IMR-90 (cell line): ENCODE measurements around the gene DHX29. TPM values are rescaled to one million over a fixed set of nuclear protein-coding genes. Genes with fewer than 3 reads are reported as not detected.

Experiments used
- ATAC-seq: fragments of 200-7000 bp; cut with Tn5 transposase; 2 replicates; pipeline ENCODE4 v1.9.1; 2020; ENCODE audit warnings: low read depth, mild to moderate bottlenecking, moderate library complexity
- BruUV-seq: library from RNA; stranded (reverse); fragments of 400-500 nt; replicated peaks from 2 replicates; lab custom pipeline; 2021; lab: Mats Ljungman, UMichigan
- CTCF ChIA-PET: fragments of 300-600 bp; formaldehyde crosslinking; extraction: SDS; loops from one replicate; lab custom pipeline; 2021; ENCODE audit warnings: antibody characterized with exemption; lab: Yijun Ruan, JAX
- POLR2A ChIA-PET: fragments of 300-600 bp; sonication (Branson Sonifier 250); formaldehyde crosslinking; loops from one replicate; lab custom pipeline; 2022; ENCODE audit warnings: antibody characterized with exemption; ENCODE audit not compliant: unreplicated experiment; lab: Charles Lee
- DNase-seq: peaks from one replicate; pipeline ENCODE4 v3.0.0; 2013
- H2AFZ ChIP-seq: replicated peaks from 2 replicates; pipeline ENCODE3; 2013; ENCODE audit warnings: low read length, mild to moderate bottlenecking; ENCODE audit not compliant: poor library complexity
- H2AK5ac ChIP-seq: 2 replicates; pipeline ENCODE4 v1.6.1; 2013; ENCODE audit warnings: low read depth, low read length, inconsistent platforms
- H2AK9ac ChIP-seq: replicated peaks from 2 replicates; pipeline ENCODE3; 2013; ENCODE audit warnings: mild to moderate bottlenecking, low read depth, low read length, moderate library complexity; ENCODE audit not compliant: poor library complexity
- H2BK120ac ChIP-seq: 2 replicates; pipeline ENCODE4 v1.6.1; 2013; ENCODE audit warnings: low read depth, low read length, inconsistent platforms
- H2BK15ac ChIP-seq: 3 replicates; pipeline ENCODE4 v1.6.1; 2013; ENCODE audit warnings: low read depth, low read length, inconsistent platforms
- H2BK20ac ChIP-seq: 2 replicates; pipeline ENCODE4 v1.6.1; 2013; ENCODE audit warnings: low read depth, mild to moderate bottlenecking, inconsistent platforms, low read length, moderate library complexity
- H2BK5ac ChIP-seq: 2 replicates; pipeline ENCODE4 v1.6.1; 2013; ENCODE audit warnings: mild to moderate bottlenecking, low read depth, low read length, inconsistent platforms; ENCODE audit not compliant: poor library complexity, severe bottlenecking
- H3K14ac ChIP-seq: replicated peaks from 2 replicates; pipeline ENCODE4 v1.6.1; 2013; ENCODE audit warnings: low read depth, low read length, inconsistent platforms
- H3K18ac ChIP-seq: 2 replicates; pipeline ENCODE4 v1.6.1; 2013; ENCODE audit warnings: low read depth, low read length, control low read depth
- H3K23ac ChIP-seq: 2 replicates; pipeline ENCODE4 v1.6.1; 2013; ENCODE audit warnings: low read depth, low read length, inconsistent platforms
- H3K27ac ChIP-seq: 2 replicates; pipeline ENCODE4 v1.5.1; 2013; ENCODE audit warnings: mild to moderate bottlenecking, control low read depth, low read length; ENCODE audit not compliant: insufficient read depth
- H3K27me3 ChIP-seq: 2 replicates; pipeline ENCODE4 v1.6.1; 2013; ENCODE audit warnings: low read length; ENCODE audit not compliant: control insufficient read depth, insufficient read depth
- H3K36me3 ChIP-seq: 2 replicates; pipeline ENCODE4 v1.6.1; 2013; ENCODE audit warnings: low read length, mixed read lengths; ENCODE audit not compliant: control insufficient read depth, insufficient read depth
- H3K4ac ChIP-seq: 2 replicates; pipeline ENCODE4 v1.6.1; 2013; ENCODE audit warnings: low read depth, low read length, inconsistent platforms
- H3K4me1 ChIP-seq: 2 replicates; pipeline ENCODE4 v1.6.1; 2013; ENCODE audit warnings: low read length, mixed read lengths; ENCODE audit not compliant: control insufficient read depth, insufficient read depth
- H3K4me2 ChIP-seq: 2 replicates; pipeline ENCODE4 v1.6.1; 2013; ENCODE audit warnings: low read depth, mild to moderate bottlenecking, control low read depth, low read length, moderate library complexity
- H3K4me3 ChIP-seq: 2 replicates; pipeline ENCODE4 v1.5.1; 2013; ENCODE audit warnings: low read depth, mild to moderate bottlenecking, control low read depth, low read length, moderate library complexity; ENCODE audit not compliant: insufficient read depth
- H3K56ac ChIP-seq: 2 replicates; pipeline ENCODE4 v1.6.1; 2013; ENCODE audit warnings: low read length, inconsistent platforms; ENCODE audit not compliant: insufficient read depth; ENCODE audit errors: extremely low read depth
- H3K79me1 ChIP-seq, 2 experiments: 2 replicates each; pipeline ENCODE4 v1.6.1; 2013; ENCODE audit warnings: low read length in 2 of 2, inconsistent platforms in 1 of 2, low read depth in 1 of 2
- H3K9ac ChIP-seq: 2 replicates; pipeline ENCODE4 v1.6.1; 2013; ENCODE audit warnings: low read depth, low read length, control low read depth
- H3K9me1 ChIP-seq: 2 replicates; pipeline ENCODE4 v1.6.1; 2013; ENCODE audit warnings: low read length, inconsistent platforms; ENCODE audit not compliant: insufficient read depth
- H3K9me3 ChIP-seq: 2 replicates; pipeline ENCODE4 v1.6.1; 2013; ENCODE audit warnings: low read length; ENCODE audit not compliant: control insufficient read depth, insufficient read depth
- H4K20me1 ChIP-seq: 2 replicates; pipeline ENCODE4 v1.6.1; 2013; ENCODE audit warnings: low read length, inconsistent platforms; ENCODE audit not compliant: insufficient read depth
- H4K5ac ChIP-seq: 2 replicates; pipeline ENCODE4 v1.6.1; 2013; ENCODE audit warnings: mild to moderate bottlenecking, low read depth, low read length, control low read depth
- H4K8ac ChIP-seq, 2 experiments: 2 replicates each; pipeline ENCODE4 v1.6.1; 2013; ENCODE audit warnings: low read depth in 2 of 2, low read length in 2 of 2, control low read depth in 1 of 2, inconsistent platforms in 1 of 2
- H4K91ac ChIP-seq: 2 replicates; pipeline ENCODE4 v1.6.1; 2013; ENCODE audit warnings: low read depth, low read length, inconsistent platforms; ENCODE audit not compliant: insufficient read depth
- BHLHE40 ChIP-seq: fragments of 150-350 bp; IDR thresholded peaks from 2 replicates; pipeline ENCODE4 v1.6.1; 2016; ENCODE audit warnings: mild to moderate bottlenecking, low read depth, low read length
- CEBPB ChIP-seq: IDR thresholded peaks from 2 replicates; pipeline ENCODE4 v1.6.1; 2012; ENCODE audit warnings: low read depth, low read length, improper control_type of control experiment
- CHD1 ChIP-seq: IDR thresholded peaks from 2 replicates; pipeline ENCODE4 v1.6.1; 2012; ENCODE audit warnings: low read depth, low read length, improper control_type of control experiment
- FOS ChIP-seq: fragments of 150-350 bp; IDR thresholded peaks from 2 replicates; pipeline ENCODE4 v1.6.1; 2016; ENCODE audit warnings: low read depth, low read length
- MAFK ChIP-seq: IDR thresholded peaks from 2 replicates; pipeline ENCODE4 v1.6.1; 2012; ENCODE audit warnings: low read depth, low read length, improper control_type of control experiment
- MAZ ChIP-seq: IDR thresholded peaks from 2 replicates; pipeline ENCODE4 v1.6.1; 2012; ENCODE audit warnings: low read depth, mild to moderate bottlenecking, low read length, improper control_type of control experiment, moderate library complexity, borderline replicate concordance
- MXI1 ChIP-seq: IDR thresholded peaks from 2 replicates; pipeline ENCODE4 v1.6.1; 2012; ENCODE audit warnings: low read depth, mild to moderate bottlenecking, low read length, moderate library complexity, borderline replicate concordance
- NFE2L2 ChIP-seq: fragments of 150-350 bp; IDR thresholded peaks from 2 replicates; pipeline ENCODE4 v1.6.1; 2016; ENCODE audit warnings: low read depth, mild to moderate bottlenecking, low read length
- POLR2A ChIP-seq: IDR thresholded peaks from 2 replicates; pipeline ENCODE4 v1.6.1; 2012; ENCODE audit warnings: mild to moderate bottlenecking, low read depth, low read length
- RAD21 ChIP-seq: IDR thresholded peaks from 2 replicates; pipeline ENCODE4 v1.6.1; 2012; ENCODE audit warnings: low read length, improper control_type of control experiment
- RCOR1 ChIP-seq: IDR thresholded peaks from 2 replicates; pipeline ENCODE4 v1.6.1; 2012; ENCODE audit warnings: mild to moderate bottlenecking, low read length, improper control_type of control experiment; ENCODE audit not compliant: insufficient replicate concordance
- RFX5 ChIP-seq: IDR thresholded peaks from 2 replicates; pipeline ENCODE4 v1.8.0; 2012; ENCODE audit warnings: low read depth, mild to moderate bottlenecking, low read length, moderate library complexity
- SMC3 ChIP-seq: fragments of 150-350 bp; IDR thresholded peaks from 2 replicates; pipeline ENCODE4 v1.6.1; 2016; ENCODE audit warnings: low read depth, mild to moderate bottlenecking, antibody characterized with exemption, low read length, moderate library complexity
- WGBS, 2 experiments: methylation state at CpG; one replicate each; pipeline versions ENCODE4 v1.1.5 to v1.1.7; 2013; ENCODE audit warnings: missing lambda C conversion rate in 2 of 2; ENCODE audit not compliant: insufficient read length in 1 of 2; ENCODE audit errors: extremely low coverage in 2 of 2; 5-methylcytosine and 5-hydroxymethylcytosine counted together
- dilution Hi-C: fragments of 300-500 bp; cut with HindIII; formaldehyde crosslinking; loops from one replicate; pipeline ENCODE4 v1.14.3; 2018; ENCODE audit warnings: low sequenced_read_pairs; ENCODE audit not compliant: unreplicated experiment
- in situ Hi-C: fragments of 300-500 bp; cut with MboI; formaldehyde crosslinking; loops from 3 replicates; pipeline ENCODE4 v1.14.3; 2019; ENCODE audit warnings: low sequenced_read_pairs, inconsistent platforms, mixed read lengths
- intact Hi-C: fragments of 100-400 bp; cut with micrococcal nuclease; formaldehyde crosslinking; loops from 2 replicates; pipeline ENCODE4 v1.10.0; 2022
- polyA plus RNA-seq, 3 experiments: library from polyadenylated mRNA; depleted of rRNA; stranded (reverse); fragments of >200 nt; gene quantifications; 2 replicates each; pipeline ENCODE4 v1.2.3, GENCODE V29; 2012; ENCODE audit warnings: low replicate concordance in 1 of 3
- total RNA-seq: library from RNA; depleted of rRNA; stranded (reverse); fragments of >200 nt; gene quantifications from 2 replicates; pipeline ENCODE4 v1.2.3, GENCODE V29; 2012
- TF ChIP-seq, protein P1 (sequence below): conservative IDR thresholded peaks from 2 replicates; pipeline ENCODE4 v1.5.1; 2012; ENCODE audit warnings: mild to moderate bottlenecking, low read depth, low read length, improper control_type of control experiment
- TF ChIP-seq, protein P2 (sequence below): fragments of 150-350 bp; IDR thresholded peaks from 2 replicates; pipeline ENCODE4 v1.6.1; 2017; ENCODE audit warnings: mild to moderate bottlenecking, antibody characterized with exemption, low read length, low read depth
- TF ChIP-seq, protein P3 (sequence below): fragments of 150-350 bp; IDR thresholded peaks from 2 replicates; pipeline ENCODE4 v1.6.1; 2016; ENCODE audit warnings: low read depth, mild to moderate bottlenecking, low read length, moderate library complexity, borderline replicate concordance

DHX29 gene
- total and polyA plus RNA-seq, 2 of the 4 experiments (the other 2 are of a cell fraction), result 9.5 to 25.6 TPM

DNA sequence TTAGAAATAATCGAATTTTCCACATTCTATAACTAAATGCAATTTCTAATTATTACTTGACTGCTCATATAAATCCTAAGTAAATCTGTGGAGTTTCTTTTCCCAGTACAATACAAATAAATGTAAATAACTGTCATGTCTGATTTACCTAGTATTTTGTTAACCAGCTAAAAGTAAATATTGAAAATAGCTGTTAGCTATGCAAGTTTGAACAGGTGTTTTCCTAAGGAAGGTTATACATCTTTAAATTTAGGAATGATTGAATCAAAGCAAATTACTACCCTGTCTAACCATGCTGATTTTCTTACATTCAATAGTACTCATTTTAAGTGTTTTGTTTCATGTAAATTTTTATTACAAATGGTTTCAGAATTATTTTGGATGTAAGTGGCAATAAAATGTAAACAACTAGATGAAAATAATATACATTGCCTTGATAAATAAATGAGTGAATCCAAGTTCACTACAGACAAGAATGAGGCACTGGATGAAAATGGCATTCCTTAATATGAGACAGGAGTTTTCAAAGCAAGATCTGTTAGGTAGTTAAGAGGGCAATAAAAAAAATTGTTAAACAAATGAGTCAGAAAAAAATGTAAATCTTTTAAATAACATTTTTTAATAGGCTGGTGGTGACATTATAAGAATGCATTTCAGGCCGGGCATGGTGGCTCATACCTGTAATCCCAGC lies 96.2 kb downstream of the DHX29 start:
- Histone ChIP-seq H2AK5ac (no peak overlapping the region), H3K4me3 (no peak overlapping the region), H3K27me3 (peaks cover 35% of the 10 kb centered on the region), H3K4ac (no peak overlapping the region), H4K5ac (no peak overlapping the region), H3K4me1 (no peaks in the 10 kb centered on the region), H3K27ac (no peak overlapping the region), H3K23ac (no peak overlapping the region), H3K9me3 (no peaks in the 10 kb centered on the region), H3K4me2 (no peak overlapping the region), H2BK120ac (no peak overlapping the region), H4K8ac (no peak overlapping the region), H4K91ac (no peak overlapping the region), H3K9ac (no peak overlapping the region), H3K18ac (no peak overlapping the region), H4K20me1 (no peaks in the 10 kb centered on the region), H3K79me1 (no peaks in the 10 kb centered on the region), H2BK20ac (no peak overlapping the region), H2AK9ac (no peak overlapping the region), H2BK5ac (no peak overlapping the region), H3K9me1 (no peaks in the 10 kb centered on the region), H3K14ac (no peak overlapping the region), H2BK15ac (no peak overlapping the region), H3K36me3 (no peaks in the 10 kb centered on the region), H2AFZ (no peak overlapping the region), H3K56ac (no peak overlapping the region)
- POLR2A ChIA-PET, result no interaction called here
- CTCF ChIA-PET, result no interaction called here
- in situ Hi-C loops (no loop called here), dilution Hi-C loops (no loop called here), intact Hi-C loops (no loop called here)
- no peak for DNase-seq
- ATAC-seq, result no peak
- no CpG with 5 or more reads among the region's 2 CpGs for WGBS, 2 experiments
- no TSS peak for BruUV-seq
- TF ChIP-seq MAFK (no peak), FOS (no peak), RCOR1 (no peak), CEBPB (no peak), RFX5 (no peak), POLR2A (no peak), BHLHE40 (no peak), RAD21 (no peak), MXI1 (no peak), CHD1 (no peak), SMC3 (no peak), MAZ (no peak), NFE2L2 (no peak)
- TF ChIP-seq, protein P1, sequence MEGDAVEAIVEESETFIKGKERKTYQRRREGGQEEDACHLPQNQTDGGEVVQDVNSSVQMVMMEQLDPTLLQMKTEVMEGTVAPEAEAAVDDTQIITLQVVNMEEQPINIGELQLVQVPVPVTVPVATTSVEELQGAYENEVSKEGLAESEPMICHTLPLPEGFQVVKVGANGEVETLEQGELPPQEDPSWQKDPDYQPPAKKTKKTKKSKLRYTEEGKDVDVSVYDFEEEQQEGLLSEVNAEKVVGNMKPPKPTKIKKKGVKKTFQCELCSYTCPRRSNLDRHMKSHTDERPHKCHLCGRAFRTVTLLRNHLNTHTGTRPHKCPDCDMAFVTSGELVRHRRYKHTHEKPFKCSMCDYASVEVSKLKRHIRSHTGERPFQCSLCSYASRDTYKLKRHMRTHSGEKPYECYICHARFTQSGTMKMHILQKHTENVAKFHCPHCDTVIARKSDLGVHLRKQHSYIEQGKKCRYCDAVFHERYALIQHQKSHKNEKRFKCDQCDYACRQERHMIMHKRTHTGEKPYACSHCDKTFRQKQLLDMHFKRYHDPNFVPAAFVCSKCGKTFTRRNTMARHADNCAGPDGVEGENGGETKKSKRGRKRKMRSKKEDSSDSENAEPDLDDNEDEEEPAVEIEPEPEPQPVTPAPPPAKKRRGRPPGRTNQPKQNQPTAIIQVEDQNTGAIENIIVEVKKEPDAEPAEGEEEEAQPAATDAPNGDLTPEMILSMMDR, result no peak
- TF ChIP-seq, protein P2, sequence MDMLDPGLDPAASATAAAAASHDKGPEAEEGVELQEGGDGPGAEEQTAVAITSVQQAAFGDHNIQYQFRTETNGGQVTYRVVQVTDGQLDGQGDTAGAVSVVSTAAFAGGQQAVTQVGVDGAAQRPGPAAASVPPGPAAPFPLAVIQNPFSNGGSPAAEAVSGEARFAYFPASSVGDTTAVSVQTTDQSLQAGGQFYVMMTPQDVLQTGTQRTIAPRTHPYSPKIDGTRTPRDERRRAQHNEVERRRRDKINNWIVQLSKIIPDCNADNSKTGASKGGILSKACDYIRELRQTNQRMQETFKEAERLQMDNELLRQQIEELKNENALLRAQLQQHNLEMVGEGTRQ, result no peak
- TF ChIP-seq, protein P3, sequence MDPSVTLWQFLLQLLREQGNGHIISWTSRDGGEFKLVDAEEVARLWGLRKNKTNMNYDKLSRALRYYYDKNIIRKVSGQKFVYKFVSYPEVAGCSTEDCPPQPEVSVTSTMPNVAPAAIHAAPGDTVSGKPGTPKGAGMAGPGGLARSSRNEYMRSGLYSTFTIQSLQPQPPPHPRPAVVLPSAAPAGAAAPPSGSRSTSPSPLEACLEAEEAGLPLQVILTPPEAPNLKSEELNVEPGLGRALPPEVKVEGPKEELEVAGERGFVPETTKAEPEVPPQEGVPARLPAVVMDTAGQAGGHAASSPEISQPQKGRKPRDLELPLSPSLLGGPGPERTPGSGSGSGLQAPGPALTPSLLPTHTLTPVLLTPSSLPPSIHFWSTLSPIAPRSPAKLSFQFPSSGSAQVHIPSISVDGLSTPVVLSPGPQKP, result no peak
